ENCODE measurements around the gene GPC5. TPM values are rescaled to one million over a fixed set of nuclear protein-coding genes. Genes with fewer than 3 reads are reported as not detected.

The GPC5 gene
- total RNA-seq, 1 donor from 2014 or later: 10.2 TPM

- no peaks in the 10 kb centered on the region for H3K36me3 Mint-ChIP-seq (ENCODE audit: unreplicated experiment)
- no peak overlapping the region for H3K4me3 Mint-ChIP-seq (ENCODE audit: unreplicated experiment)
- H3K4me1 Mint-ChIP-seq (ENCODE audit: low read depth, unreplicated experiment): no peaks in the 10 kb centered on the region
- TF ChIP-seq, protein P1, sequence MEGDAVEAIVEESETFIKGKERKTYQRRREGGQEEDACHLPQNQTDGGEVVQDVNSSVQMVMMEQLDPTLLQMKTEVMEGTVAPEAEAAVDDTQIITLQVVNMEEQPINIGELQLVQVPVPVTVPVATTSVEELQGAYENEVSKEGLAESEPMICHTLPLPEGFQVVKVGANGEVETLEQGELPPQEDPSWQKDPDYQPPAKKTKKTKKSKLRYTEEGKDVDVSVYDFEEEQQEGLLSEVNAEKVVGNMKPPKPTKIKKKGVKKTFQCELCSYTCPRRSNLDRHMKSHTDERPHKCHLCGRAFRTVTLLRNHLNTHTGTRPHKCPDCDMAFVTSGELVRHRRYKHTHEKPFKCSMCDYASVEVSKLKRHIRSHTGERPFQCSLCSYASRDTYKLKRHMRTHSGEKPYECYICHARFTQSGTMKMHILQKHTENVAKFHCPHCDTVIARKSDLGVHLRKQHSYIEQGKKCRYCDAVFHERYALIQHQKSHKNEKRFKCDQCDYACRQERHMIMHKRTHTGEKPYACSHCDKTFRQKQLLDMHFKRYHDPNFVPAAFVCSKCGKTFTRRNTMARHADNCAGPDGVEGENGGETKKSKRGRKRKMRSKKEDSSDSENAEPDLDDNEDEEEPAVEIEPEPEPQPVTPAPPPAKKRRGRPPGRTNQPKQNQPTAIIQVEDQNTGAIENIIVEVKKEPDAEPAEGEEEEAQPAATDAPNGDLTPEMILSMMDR (IDR thresholded peaks at IDR 0.05; ENCODE audit: partially characterized antibody, unreplicated experiment): no peak
- no peak overlapping the region for H3K27ac Mint-ChIP-seq (ENCODE audit: unreplicated experiment)
- no peak for DNase-seq
- no peaks in the 10 kb centered on the region for H3K27me3 Mint-ChIP-seq (ENCODE audit: unreplicated experiment)
- H3K9me3 Mint-ChIP-seq (ENCODE audit: unreplicated experiment): no peaks in the 10 kb centered on the region
These were observed 922.8 kb downstream of the GPC5 start for GRCh38 chr13:92321174-92321573.

- TF ChIP-seq, protein P1 (IDR thresholded peaks at IDR 0.05; ENCODE audit: partially characterized antibody, unreplicated experiment): no peak
- Mint-ChIP-seq H3K9me3 (ENCODE audit: unreplicated experiment) (no peaks in the 10 kb centered on the region), H3K4me3 (ENCODE audit: unreplicated experiment) (no peak overlapping the region), H3K27me3 (ENCODE audit: unreplicated experiment) (no peaks in the 10 kb centered on the region), H3K27ac (ENCODE audit: unreplicated experiment) (no peak overlapping the region), H3K36me3 (ENCODE audit: unreplicated experiment) (no peaks in the 10 kb centered on the region), H3K4me1 (ENCODE audit: low read depth, unreplicated experiment) (peaks cover 3% of the 10 kb centered on the region)
- DNase-seq: no peak
These were observed 947.2 kb downstream of the GPC5 start for GRCh38 chr13:92345627-92346026.

- no peak for DNase-seq
- no peaks in the 10 kb centered on the region for H3K9me3 Mint-ChIP-seq (ENCODE audit: unreplicated experiment)
- H3K27me3 Mint-ChIP-seq (ENCODE audit: unreplicated experiment): no peaks in the 10 kb centered on the region
- H3K27ac Mint-ChIP-seq (ENCODE audit: unreplicated experiment): no peak overlapping the region
- no peaks in the 10 kb centered on the region for H3K36me3 Mint-ChIP-seq (ENCODE audit: unreplicated experiment)
- TF ChIP-seq, protein P1 (IDR thresholded peaks at IDR 0.05; ENCODE audit: partially characterized antibody, unreplicated experiment): no peak
- peaks cover 3% of the 10 kb centered on the region for H3K4me1 Mint-ChIP-seq (ENCODE audit: low read depth, unreplicated experiment)
- H3K4me3 Mint-ChIP-seq (ENCODE audit: unreplicated experiment): no peak overlapping the region
These were observed 947.6 kb downstream of the GPC5 start for GRCh38 chr13:92346046-92346445.

DNA sequence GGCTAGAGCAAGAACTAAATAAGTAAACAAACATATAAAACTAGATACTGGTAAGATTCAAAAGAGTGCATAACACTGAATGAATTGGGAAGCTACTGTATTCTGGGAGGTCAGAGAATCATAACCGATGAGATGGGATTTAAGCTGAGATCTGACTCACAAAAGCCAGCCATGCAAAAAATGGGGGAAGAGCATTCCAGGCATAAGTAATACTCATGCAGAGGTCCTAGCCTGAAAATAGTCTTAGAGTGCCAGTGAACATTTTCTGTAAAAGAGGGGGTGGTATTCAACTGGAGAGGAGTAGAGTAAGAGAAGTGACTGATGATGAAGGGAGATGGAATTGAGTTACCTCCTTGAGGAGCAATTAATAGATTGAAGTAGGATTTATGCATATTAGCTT, 956.2 kb downstream of the GPC5 start:
- DNase-seq: no peak
- no peaks in the 10 kb centered on the region for H3K27me3 Mint-ChIP-seq (ENCODE audit: unreplicated experiment)
- no peaks in the 10 kb centered on the region for H3K9me3 Mint-ChIP-seq (ENCODE audit: unreplicated experiment)
- H3K4me1 Mint-ChIP-seq (ENCODE audit: low read depth, unreplicated experiment): no peaks in the 10 kb centered on the region
- TF ChIP-seq, protein P1 (IDR thresholded peaks at IDR 0.05; ENCODE audit: partially characterized antibody, unreplicated experiment): no peak
- H3K27ac Mint-ChIP-seq (ENCODE audit: unreplicated experiment): no peak overlapping the region
- H3K36me3 Mint-ChIP-seq (ENCODE audit: unreplicated experiment): peaks cover 15% of the 10 kb centered on the region
- H3K4me3 Mint-ChIP-seq (ENCODE audit: unreplicated experiment): no peak overlapping the region

DNA sequence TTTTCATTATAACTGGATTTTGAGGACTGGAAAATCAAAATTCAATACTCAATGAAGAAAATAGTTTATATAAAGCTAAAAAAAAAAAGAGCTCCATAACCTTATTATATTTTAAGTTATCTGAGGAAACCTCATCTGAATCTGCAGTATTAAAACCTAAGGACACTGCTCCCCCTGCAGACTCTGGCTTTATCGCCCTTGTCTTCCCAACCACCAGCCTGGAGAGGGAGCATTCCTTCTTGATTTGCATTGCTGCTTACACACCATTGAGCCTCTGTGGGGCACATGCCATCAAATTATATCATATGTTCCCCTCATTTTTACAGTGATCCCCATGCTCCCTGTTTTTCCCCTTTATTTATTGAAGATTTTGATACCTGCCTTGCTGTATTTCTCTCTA, 956.8 kb downstream of the GPC5 start:
- TF ChIP-seq, protein P1 (IDR thresholded peaks at IDR 0.05; ENCODE audit: partially characterized antibody, unreplicated experiment): no peak
- Mint-ChIP-seq H3K4me3 (ENCODE audit: unreplicated experiment) (no peak overlapping the region), H3K9me3 (ENCODE audit: unreplicated experiment) (no peaks in the 10 kb centered on the region), H3K36me3 (ENCODE audit: unreplicated experiment) (peaks cover 15% of the 10 kb centered on the region), H3K4me1 (ENCODE audit: low read depth, unreplicated experiment) (no peaks in the 10 kb centered on the region), H3K27ac (ENCODE audit: unreplicated experiment) (no peak overlapping the region), H3K27me3 (ENCODE audit: unreplicated experiment) (no peaks in the 10 kb centered on the region)
- DNase-seq: peak; percentile 23

Data from glutamatergic neuron (in vitro differentiated cells).